Tibial nerve (tissue), 3 donors: ENCODE data around the gene CNTN5.

Experiments
- POLR2A ChIP-seq, 2 donors: fragments of 450-650 bp; IDR thresholded peaks; one replicate each; pipeline ENCODE4 v1.6.1; 2017; ENCODE audit warnings: antibody characterized with exemption in 2 of 2, mild to moderate bottlenecking in 2 of 2, moderate library complexity in 2 of 2
- TF ChIP-seq, protein P1 (sequence below), 5 experiments: fragments of 200-600 bp in 3 of 5; fragments of 450-650 bp in 2 of 5; sonication (generic) in 3 of 5; IDR thresholded peaks; one replicate each; pipeline ENCODE4 v1.5.1; 2016 to 2019; ENCODE audit warnings: antibody characterized with exemption in 5 of 5, mild to moderate bottlenecking in 3 of 5, moderate library complexity in 2 of 5

- TF ChIP-seq, protein P1, sequence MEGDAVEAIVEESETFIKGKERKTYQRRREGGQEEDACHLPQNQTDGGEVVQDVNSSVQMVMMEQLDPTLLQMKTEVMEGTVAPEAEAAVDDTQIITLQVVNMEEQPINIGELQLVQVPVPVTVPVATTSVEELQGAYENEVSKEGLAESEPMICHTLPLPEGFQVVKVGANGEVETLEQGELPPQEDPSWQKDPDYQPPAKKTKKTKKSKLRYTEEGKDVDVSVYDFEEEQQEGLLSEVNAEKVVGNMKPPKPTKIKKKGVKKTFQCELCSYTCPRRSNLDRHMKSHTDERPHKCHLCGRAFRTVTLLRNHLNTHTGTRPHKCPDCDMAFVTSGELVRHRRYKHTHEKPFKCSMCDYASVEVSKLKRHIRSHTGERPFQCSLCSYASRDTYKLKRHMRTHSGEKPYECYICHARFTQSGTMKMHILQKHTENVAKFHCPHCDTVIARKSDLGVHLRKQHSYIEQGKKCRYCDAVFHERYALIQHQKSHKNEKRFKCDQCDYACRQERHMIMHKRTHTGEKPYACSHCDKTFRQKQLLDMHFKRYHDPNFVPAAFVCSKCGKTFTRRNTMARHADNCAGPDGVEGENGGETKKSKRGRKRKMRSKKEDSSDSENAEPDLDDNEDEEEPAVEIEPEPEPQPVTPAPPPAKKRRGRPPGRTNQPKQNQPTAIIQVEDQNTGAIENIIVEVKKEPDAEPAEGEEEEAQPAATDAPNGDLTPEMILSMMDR (IDR thresholded peaks at IDR 0.05): no peak
- TF ChIP-seq POLR2A (IDR thresholded peaks at IDR 0.05): no peak
These were observed 1211.3 kb downstream of the CNTN5 start for GRCh38 chr11:100232006-100232405.
